NCI-H2029 (cell line): ENCODE results near the gene FBL.
"Not testable (repeated sequence)": the region's sequence is repeated elsewhere in the genome, so short reads cannot be mapped to it uniquely, and the experiment has no call there.

Experiments used
- DNase-seq: peaks from one replicate; lab custom pipeline; 2025; lab: John Stamatoyannopoulos, UW

Gene FBL

DNA sequence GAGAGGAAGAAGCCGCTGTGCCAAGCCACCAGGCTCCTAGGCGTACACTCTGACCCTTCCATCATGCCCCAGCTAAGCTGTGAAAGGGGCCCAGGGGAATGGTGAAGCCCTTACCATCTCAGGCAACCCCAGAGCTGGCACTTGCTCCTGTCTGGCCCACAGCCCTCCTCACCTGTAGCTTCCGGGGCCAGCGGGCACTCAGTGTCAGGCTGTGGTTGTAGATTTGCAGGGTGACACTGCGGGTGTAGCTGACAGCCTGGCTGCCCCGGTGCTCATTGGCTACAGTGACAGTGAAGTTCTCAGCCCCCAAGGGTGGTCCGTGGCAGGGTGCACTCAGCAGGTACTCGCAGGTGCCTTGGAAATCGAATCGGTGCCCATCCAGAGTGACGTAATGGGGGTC, 30.3 kb upstream of the FBL start:
- DNase-seq, result not testable (repeated sequence)

DNA sequence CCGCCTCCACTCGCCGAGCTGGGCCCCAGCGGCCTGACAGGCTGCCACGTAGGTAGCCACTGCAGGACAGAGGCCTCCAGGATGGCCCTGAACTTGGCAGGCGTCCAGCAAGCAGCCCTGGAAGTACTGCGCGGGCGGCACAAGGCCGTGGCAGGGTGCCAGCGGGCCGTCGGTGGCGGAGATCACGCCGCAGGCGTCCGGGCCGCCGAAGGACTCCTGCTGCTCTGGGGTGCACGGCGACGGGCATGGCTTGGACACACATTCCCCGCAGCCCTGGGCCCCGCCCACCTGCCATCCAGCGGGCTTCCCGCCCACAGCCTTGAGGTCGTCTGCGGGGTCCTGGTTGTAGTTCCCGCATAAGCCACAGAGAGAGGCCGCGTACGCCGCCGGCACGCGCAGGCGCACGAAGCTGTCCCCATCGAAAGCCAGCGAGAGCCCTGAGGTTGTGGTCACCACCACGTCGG, 29.3 kb upstream of the FBL start:
- not testable (repeated sequence) for DNase-seq

DNA sequence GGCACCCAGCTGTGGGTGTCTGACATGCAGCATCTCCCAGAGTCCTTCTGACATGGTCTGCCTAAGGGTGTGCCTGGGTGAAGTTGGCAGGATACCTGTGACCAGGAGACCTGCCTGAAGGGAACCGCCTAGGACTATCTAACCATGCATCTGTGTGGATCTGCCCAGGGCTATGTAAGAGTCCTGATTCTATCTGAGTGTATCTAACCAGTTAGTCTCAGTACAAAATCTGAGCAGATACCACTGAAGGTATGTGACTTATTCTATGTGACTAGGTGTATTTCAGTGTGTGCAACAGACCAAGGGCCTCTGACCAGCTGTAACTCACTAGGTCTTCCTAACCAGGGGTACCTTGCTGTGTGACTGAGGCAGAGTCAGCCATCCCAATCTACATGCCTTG, 28.2 kb upstream of the FBL start:
- no peak for DNase-seq

DNA sequence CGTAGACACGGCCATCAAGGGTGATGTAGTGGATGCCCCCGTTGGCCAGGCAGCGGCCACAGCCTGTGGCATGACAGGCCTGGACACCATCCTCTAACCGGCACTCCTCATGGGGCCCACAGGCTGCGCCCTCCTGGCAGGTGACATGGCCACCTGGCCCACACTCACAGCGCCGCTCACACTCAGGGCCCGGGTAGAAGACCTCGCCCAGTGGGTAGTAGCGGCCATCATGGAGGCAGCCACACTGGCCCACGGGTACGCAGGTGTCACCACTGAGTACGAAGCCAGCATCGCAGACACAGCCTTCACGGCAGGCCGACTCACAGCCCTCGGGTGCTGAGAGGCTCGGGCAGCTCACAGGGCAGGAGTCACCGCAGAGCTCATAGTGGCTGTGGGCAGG, 27.2 kb upstream of the FBL start:
- DNase-seq, result no peak

DNA sequence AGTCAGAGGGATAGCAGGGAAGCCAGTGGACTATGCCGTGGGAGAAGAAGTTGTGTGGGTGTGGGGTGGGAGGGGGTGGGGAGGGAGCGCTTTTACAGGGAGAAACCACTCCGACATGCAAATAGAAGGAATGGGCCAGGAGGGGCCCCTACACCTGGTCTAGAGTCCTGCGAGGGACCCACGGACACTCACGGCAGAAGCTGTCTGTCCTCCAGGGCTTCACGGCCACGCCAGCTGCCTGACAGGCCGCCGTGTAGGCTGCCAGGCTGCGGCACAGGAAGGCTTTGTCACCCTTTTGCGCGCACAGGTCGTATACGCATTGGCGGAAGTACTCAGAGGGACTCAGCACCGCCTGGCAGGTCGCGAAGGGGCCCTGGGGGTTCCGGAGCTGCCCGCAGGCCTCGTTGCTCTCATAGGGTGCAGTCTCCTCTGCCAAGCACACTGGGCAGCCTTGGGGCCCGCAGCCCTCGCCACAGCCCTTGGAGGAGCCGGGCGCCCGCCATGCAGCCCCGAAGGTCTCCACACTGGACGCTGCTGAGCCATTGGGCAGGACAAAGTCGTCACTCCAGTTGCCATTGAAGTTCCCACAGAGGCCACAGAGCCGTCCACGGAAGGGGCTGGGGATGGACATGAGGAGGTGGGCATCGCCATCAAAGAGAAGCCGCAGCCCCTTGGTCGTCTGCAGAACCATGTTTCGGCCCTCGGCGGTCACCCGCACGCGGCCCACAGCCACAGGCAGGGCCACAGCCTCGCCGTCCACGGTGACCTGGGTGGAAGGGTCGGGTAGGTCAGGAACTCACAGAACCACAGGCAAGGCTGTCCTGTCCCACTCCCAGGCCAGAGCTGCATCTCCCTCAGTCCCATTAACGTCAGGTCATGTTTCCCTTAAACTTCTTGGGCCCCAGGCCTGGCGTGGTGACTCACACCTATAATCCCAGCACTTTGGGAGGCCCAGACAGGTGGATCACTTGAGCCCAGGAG, 26.0 kb upstream of the FBL start:
- no peak for DNase-seq

DNA sequence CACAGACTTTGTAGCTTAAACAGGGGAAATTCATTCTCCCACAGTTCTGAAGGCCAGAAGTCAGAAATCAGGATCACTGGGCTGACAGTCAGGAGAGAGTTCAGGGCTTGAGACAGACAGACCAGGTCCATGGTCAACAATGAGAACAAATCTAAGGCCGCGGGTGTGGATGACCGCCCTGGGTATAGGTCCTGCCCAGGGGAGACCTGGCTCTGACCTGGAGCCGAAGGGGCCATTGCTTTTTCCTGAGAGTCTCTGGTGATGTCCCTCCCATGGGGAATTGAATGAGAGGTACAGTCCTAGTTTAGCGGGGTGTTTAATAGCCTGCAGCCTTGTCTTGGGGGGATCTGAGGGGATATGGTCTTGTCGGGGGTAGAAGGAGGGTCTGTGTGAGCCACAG, 25.2 kb upstream of the FBL start:
- DNase-seq, result no peak

DNA sequence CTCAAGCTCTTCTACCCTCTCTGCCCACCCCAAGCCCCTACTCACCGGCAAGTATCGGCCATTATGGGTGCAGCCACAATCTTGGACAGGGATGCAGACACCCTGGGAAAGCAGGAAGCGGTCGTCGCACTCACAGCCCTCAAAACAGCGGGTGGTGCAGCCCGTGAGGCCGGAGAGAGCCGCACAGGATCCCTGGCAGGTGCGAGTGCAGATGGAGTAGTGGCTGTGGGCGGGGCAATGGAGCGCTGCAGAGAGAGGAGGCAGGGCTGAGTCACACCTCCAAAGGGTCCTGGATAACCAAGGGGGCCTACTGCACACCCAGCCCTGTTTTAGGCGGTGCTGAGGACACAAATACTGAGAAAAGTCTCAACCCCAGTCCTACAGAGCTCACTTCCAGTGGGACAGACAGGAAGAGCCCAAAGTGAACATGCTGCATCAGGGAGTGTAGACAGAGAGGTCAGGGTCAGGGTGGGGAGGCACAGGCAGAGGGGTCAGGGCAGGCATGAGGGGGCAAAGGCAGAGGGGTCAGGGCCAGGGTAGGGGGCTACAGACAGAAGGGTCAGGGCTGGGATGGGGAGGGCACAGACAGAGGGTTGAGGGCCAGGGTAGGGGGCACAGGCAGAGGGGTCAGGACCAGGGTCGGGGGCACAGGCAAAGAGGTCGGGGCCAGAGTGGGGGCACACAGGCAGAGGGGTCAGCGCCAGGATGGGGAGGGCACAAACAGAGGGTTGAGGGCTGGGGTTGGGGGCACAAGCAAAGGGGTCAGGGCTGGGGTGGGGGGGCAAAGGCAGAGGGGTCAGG, 24.2 kb upstream of the FBL start:
- DNase-seq, result no peak

DNA sequence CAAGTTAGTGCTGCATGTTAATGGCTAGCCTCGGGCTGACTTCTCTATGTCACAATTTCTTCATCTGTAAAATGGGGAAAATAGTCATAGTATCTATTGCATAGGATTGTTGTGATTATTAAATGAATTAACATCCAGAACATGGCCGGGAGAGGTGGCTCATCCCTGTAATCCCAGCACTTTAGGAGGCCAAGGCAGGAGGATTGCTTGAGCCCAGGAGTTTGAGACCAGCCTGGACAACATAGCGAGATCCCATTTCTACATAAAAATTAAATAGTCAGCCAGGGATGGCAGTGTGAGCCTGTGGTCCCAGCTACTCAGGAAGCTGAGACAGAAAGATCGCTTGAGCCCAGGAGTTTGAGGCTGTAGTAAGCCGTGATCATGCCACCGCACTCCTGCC, 21.8 kb upstream of the FBL start:
- no peak for DNase-seq

DNA sequence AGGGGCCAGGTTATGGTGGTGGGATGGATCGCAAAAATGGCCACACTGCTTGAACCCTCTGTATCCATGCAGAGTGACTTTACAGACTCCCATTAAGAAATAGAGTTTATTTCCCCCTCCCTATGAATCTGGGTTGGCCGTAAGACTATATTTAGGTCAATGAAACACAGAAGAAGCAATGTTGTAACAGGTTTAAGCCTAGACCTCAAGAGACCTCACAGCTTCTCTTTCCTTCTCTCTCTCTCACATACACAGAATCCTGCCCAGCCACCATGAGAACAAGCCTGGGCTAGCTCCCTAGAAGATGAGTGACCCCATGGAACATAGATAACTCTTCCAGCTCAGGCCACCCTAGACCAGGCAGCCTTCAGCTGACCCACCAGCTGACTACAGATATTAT, 21.0 kb upstream of the FBL start:
- no peak for DNase-seq

DNA sequence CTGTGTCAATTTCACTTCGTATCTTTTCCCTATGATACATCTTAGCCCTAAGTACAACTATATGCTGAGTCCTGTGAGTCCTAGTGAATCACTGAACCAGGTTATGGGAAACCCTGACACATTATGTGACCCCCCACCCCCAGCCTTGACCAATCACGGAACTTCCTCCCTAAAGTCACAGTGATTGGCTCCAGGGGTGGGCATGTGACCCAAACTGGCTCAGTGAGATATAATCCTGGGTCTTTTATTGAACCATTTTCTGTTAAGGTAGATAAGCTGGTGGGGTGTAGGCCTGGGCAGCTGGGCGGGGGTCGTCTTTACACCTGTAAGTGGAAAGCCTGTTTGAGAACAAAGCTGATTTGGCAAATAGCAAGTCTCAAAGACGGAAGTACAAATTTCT, 19.8 kb upstream of the FBL start:
- DNase-seq, result no peak

DNA sequence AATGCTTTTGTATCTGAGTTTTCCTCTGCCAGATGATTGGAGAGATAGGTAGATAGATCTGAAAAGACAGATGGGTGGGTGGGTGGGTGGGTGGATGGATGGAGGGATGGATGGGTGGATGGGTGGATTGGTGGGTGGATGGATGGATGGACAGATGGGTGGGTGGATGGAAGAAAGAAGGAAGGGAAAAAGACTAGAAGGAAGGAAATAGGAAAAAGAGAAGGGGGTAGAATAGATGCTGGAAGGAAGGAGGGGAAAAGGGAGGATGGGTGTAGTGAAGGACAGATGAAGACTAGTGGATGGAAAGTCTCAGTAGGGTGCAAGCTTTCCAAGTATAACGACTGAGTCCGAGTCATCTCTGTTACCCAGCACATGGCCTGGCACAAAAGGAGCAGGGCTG, 19.0 kb upstream of the FBL start:
- no peak for DNase-seq

DNA sequence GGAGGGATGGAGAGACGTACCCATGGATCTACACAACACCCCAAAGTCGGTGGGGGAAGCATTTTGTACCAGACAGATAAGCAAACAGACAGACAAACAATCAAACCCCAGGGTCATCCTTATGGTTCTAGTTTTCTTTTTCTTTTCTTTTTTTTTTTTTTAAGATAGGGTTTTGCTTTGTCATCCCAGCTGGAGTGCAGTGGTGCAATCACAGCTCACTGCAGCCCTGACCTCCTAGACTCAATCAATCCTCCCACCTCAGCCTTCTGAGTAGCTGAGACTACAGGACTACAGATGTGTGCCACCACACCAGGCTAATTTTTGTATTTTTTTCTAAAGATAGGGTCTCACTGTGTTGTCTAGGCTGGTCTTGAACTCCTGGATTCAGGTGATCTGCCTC, 17.9 kb upstream of the FBL start:
- DNase-seq, result no peak

DNA sequence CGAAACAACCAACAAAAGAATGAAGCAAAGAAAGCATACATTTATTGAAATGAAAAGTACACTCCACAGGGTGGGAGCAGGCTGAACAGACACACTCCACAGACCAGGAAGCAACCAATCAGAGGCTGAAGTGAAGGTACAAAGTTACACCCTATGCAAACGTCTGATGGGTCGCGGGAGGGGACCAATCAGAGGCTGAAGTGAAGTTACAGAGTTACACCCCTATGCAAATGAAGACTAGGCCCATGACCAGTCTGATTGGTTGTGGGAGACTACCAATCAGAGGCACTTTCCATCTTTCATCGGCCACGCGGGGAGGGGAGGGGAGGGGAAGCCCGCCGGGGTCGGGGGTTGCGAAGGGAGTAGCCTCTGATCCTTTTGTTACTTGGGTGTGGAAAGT, 12.4 kb upstream of the FBL start:
- peak; percentile 51 for DNase-seq

DNA sequence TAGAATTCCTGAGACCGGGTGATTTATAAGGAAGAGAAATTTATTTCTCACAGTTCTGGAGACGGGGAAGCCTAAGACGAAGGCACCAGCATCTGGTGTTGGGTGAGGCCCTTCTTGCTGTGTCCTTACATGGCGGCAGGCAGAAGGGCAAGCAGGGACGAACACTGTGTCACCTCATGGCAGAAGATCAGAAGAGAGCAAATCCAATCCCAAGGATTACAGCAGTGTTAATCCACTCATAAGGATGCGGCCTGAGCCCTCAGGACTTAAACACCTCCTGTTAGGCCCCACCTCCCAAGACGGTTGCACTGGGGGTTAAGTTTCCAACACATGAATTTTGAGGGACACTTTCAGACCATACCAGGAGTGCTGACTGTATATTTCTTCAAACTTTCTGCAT, 6.7 kb upstream of the FBL start:
- no peak for DNase-seq

DNA sequence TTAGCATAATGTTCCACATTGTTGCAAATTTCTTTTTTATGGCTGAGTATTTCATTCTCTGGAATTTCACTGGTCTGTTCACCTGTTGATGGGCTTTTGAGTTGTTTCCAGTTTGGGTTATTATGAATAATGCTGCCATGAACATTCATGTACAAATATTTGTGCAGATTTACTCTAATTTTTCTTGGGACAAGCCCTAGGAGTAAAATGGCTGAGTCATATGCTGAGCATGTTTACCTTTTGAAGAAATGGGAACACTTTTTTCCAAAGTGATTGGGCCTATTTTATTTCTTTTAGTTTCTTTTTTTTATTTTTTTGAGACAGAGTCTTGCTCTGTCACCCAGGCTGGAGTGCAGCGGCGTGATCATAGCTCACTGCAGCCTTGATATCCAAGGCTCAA, 4.7 kb upstream of the FBL start:
- no peak for DNase-seq

DNA sequence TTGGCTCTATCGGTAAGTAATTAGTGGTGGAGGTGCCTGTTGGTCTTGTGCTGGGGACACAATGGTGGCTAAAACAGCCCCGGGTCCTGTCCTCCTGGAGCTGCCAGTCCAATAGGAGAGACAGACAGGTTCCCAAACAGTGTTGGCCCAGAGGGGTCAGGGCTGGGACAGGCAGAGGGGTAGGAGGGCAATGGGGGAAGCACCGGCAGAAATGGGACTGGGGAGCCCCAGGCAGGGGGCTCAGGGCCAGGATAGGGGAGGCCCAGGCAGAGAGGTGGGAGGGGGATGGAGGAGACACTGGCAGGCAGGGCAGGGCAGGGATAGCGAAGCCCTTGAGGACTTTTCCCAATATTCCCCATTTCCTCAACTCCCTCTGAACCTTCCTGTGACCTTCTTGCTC, 2.2 kb upstream of the FBL start:
- no peak for DNase-seq

DNA sequence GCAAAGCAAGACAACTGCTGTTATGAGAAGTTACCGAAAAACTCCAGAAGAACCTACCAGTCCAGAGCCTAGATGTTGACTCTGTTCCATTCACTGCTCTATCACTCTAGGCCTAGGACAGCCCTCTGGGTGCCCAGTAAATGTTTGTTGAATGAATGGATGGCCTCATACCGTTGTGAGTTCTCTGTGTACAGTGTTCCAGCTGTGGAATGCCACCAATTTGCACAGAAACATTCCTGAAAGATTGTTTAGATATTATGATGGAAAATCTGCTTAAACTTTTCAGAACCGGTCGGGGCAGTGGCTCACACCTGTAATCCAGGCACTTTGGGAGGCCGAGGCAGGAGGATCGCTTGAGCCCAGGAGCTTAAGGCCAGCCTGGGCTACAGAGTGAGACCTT, 1.3 kb upstream of the FBL start:
- no peak for DNase-seq

DNA sequence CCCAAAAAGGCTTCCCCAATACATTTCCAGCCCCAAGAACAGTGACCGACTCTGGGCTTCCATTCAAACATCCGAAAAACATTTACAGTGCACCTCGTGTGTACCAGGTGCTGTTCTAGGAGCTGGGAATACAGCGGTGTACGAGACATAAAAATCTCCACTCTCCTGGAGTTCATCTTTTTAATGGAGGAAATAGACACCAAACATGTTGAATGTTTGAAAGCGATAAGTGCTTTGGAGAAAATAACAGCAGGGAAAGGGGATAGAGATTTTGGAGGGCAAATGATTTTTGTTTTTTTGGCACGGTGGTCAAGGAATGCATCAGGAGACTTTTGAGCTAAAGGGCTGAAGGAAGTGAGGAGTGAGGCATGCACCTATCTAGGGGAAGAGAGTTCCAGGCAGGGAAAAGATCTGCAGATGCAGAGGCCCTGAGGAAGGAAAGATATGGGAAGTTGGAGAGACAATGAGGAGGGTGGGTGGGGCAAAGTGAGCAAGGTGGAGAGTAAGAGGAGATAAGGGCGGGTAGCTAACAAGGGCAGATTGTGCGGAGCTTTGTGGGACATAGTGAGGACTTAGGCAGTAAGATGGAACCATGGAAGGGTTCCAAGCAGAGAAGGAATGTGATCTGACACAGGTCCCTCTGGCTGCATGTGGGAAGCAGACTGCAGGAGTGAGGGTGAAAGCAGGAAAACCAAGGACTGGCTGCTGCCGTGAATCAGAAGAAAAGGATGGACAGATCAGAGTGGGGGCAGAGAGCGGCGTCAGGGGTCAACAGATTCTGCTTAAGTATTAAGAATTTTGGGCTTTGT, 703 bp upstream of the FBL start:
- DNase-seq, result no peak

DNA sequence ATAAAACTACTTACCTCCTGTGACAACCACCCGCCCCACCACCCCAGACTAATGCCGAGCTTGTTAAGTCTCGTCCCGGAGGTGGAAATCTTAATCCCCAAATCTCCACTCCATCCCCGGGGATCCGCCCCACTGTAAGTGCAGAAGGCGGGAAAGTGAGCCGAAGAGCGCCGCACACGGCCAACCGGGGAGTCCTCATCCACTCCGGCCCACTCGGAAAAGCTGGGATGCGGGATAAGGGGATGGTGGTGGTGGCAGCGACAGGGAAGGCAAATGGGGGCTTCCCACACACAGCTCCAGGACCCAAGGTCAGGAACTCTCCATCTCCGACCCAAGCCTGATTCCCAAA, 621 bp downstream of the FBL start:
- DNase-seq, result peak; percentile 7

DNA sequence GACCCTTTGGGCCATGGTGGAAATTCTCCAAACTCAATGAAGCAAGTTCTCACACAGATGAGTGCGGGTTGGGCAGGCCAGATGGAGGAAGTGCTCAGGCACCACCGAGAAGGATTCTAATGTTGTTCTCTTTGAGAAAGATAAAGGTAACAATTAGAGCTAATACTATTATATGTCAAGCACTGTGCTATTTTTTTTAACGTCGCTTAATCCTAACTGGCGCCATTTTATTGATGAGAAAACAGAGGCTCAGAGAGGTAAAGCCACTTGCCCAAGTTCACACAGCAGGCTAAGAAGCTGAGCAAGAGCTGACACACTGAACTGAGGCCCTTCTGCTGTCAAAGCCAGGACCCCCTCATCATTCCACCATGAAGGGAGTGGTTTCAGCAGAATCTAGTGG, 1.0 kb downstream of the FBL start:
- DNase-seq, result no peak

DNA sequence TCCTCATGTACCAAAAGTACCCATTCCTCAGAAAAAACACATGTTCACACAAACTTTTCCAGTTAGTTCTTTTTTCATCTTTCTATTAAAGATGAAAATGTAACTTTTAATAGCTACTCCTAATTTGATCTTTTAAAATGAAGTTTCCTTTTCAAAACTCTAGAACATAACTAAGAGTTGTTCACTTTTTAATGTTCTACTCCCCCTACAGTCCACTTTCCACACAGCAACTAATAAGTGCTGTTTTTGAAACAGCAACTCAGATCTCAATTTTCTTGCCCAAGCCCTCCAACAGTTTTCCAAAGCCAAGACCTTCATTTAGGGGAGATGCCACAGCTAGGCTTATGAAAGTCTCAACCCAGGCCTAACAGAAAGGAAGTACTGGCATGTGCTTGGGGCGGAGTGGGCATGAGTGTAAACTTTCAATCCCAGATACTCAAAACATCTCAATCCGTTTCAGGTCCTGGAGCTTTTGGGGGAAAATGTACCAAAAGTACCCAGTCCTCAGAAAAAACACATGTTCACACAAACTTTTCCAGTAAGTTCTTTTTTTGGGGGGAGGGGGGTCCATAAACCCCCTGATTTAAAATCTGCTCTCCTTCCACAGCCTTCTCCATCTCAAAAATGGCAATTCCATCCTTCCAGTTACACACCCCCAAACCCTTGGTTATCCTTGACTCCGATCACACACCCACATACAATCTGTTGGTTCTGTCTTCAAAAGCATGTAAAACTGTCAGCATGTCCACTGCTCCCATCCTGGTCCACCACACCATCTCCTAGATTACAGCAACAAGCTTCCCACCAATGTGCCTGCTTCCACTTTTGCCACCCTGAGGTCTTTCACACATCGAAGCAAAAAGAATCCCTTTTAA, 2.0 kb downstream of the FBL start:
- DNase-seq, result peak; percentile 5
